ENCODE results near the gene EFHC2. TPM values are rescaled to one million over a fixed set of nuclear protein-coding genes. Genes with fewer than 3 reads are reported as not detected.

The EFHC2 gene
- 3.2 TPM for total RNA-seq

- no peak for DNase-seq (ENCODE audit: extremely low spot score in 2 of 2)
- Histone ChIP-seq H3K27me3 (no peaks in the 10 kb centered on the region), H3K9me3 (no peaks in the 10 kb centered on the region), H3K4me3 (peak within 1 kb of the TSS; percentile 38 to 49), H3K36me3 (no peaks in the 10 kb centered on the region), H3K27ac (peak within 1 kb of the TSS; percentile 3), H3K4me1 (peaks cover 4% of the 10 kb centered on the region)
- intact Hi-C loops (cut with DNase I) = no loop called here
- no peak for TF ChIP-seq CTCF (IDR thresholded peaks at IDR 0.05)
- TF ChIP-seq POLR2AphosphoS5 (IDR thresholded peaks at IDR 0.05; ENCODE audit: insufficient read depth in 1 of 2, low read depth in 1 of 2) = no peak
- no peak for TF ChIP-seq POLR2A (IDR thresholded peaks at IDR 0.05)
Measured at GRCh38 chrX:44343412-44344141, at the start of gene EFHC2. Gene EFHC2, minus strand, starts transcription at chrX:44343672. Its CDS starts 84 bp downstream, at chrX:44343588.

- Histone ChIP-seq H3K36me3 (no peaks in the 10 kb centered on the region), H3K27me3 (no peaks in the 10 kb centered on the region), H3K4me1 (no peaks in the 10 kb centered on the region), H3K4me3 (no peak overlapping the region), H3K9me3 (no peaks in the 10 kb centered on the region), H3K27ac (no peak overlapping the region)
- TF ChIP-seq CTCF (IDR thresholded peaks at IDR 0.05) = no peak
- TF ChIP-seq POLR2AphosphoS5 (IDR thresholded peaks at IDR 0.05; ENCODE audit: insufficient read depth in 1 of 2, low read depth in 1 of 2) = no peak
- no peak for TF ChIP-seq POLR2A (IDR thresholded peaks at IDR 0.05)
- intact Hi-C loops (cut with DNase I) = no loop called here
- no peak for DNase-seq (ENCODE audit: extremely low spot score in 2 of 2)
Measured at GRCh38 chrX:44392767-44393166, 49.3 kb upstream of the EFHC2 start.

GRCh38 chrX:44384688-44385338 lies 41.3 kb upstream of the EFHC2 start:
- intact Hi-C loops (cut with DNase I) = no loop called here
- no peak overlapping the region for H3K27ac ChIP-seq
- no peaks in the 10 kb centered on the region for H3K4me1 ChIP-seq
- H3K27me3 ChIP-seq = no peaks in the 10 kb centered on the region
- H3K4me3 ChIP-seq = no peak overlapping the region
- no peaks in the 10 kb centered on the region for H3K36me3 ChIP-seq
- no peaks in the 10 kb centered on the region for H3K9me3 ChIP-seq
- no peak for DNase-seq (ENCODE audit: extremely low spot score in 2 of 2)
- TF ChIP-seq POLR2AphosphoS5 (IDR thresholded peaks at IDR 0.05; ENCODE audit: insufficient read depth in 1 of 2, low read depth in 1 of 2) = no peak
- no peak for TF ChIP-seq POLR2A (IDR thresholded peaks at IDR 0.05)
- TF ChIP-seq CTCF (IDR thresholded peaks at IDR 0.05) = no peak

GRCh38 chrX:44382871-44383270 lies 39.4 kb upstream of the EFHC2 start:
- Histone ChIP-seq H3K36me3 (no peaks in the 10 kb centered on the region), H3K9me3 (no peaks in the 10 kb centered on the region), H3K27me3 (no peaks in the 10 kb centered on the region), H3K4me3 (no peak overlapping the region), H3K27ac (no peak overlapping the region), H3K4me1 (no peaks in the 10 kb centered on the region)
- TF ChIP-seq CTCF (IDR thresholded peaks at IDR 0.05) (no peak), POLR2AphosphoS5 (IDR thresholded peaks at IDR 0.05; ENCODE audit: insufficient read depth in 1 of 2, low read depth in 1 of 2) (no peak), POLR2A (IDR thresholded peaks at IDR 0.05) (no peak)
- no peak for DNase-seq (ENCODE audit: extremely low spot score in 2 of 2)
- intact Hi-C loops (cut with DNase I) = no loop called here

- TF ChIP-seq POLR2AphosphoS5 (IDR thresholded peaks at IDR 0.05; ENCODE audit: insufficient read depth in 1 of 2, low read depth in 1 of 2) (no peak), CTCF (IDR thresholded peaks at IDR 0.05) (no peak), POLR2A (IDR thresholded peaks at IDR 0.05) (no peak)
- H3K4me1 ChIP-seq = no peaks in the 10 kb centered on the region
- no peaks in the 10 kb centered on the region for H3K36me3 ChIP-seq
- no peak overlapping the region for H3K4me3 ChIP-seq
- no peaks in the 10 kb centered on the region for H3K9me3 ChIP-seq
- H3K27ac ChIP-seq = no peak overlapping the region
- intact Hi-C loops (cut with DNase I) = no loop called here
- no peaks in the 10 kb centered on the region for H3K27me3 ChIP-seq
- no peak for DNase-seq (ENCODE audit: extremely low spot score in 2 of 2)
Measured at GRCh38 chrX:44352758-44353157, 9.3 kb upstream of the EFHC2 start.

Measured in vagina (tissue), 2 donors.